GM21390 (cell line): ENCODE data around the gene DAZAP1.
"Not testable (repeated sequence)": the region's sequence is repeated elsewhere in the genome, so short reads cannot be mapped to it uniquely, and the experiment has no call there.

ENCODE experiments used
- ATAC-seq: cut with Tn5 transposase; IDR thresholded peaks from one replicate; pipeline ENCODE4 v1.9.1; 2021; ENCODE audit not compliant: unreplicated experiment

Gene DAZAP1

DNA sequence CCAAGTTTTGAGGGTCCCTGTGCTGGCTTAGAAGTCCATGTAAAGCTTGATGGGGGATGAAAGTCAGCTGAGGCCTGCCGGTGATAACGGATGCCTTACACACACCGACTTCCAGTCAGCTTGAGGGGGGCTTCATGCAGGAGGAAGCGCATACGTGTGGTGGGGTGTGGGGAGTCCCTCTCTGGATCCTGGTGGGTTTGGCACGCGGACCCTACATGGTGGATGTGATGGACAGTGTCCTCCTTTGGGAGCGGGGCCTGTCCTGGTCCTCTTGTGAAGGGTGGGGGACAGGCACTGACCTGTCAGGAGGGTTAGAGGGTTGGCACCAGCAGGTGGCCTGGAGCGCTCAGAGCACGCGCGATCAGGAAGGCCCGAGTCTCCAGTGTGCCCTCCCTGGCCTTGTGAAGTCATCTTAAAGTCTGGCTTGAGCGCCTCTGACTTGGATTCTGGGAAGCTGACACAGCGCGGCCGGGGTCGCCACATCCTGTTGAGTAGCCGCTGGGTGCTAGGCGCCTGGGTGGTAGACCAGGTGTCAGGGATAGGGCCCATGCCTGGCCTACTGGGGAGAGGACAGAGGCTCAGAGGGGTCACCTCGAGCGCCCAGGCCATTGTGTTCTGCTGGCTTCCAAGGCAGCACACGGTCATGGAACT, 2.9 kb downstream of the DAZAP1 start:
- ATAC-seq = no peak

DNA sequence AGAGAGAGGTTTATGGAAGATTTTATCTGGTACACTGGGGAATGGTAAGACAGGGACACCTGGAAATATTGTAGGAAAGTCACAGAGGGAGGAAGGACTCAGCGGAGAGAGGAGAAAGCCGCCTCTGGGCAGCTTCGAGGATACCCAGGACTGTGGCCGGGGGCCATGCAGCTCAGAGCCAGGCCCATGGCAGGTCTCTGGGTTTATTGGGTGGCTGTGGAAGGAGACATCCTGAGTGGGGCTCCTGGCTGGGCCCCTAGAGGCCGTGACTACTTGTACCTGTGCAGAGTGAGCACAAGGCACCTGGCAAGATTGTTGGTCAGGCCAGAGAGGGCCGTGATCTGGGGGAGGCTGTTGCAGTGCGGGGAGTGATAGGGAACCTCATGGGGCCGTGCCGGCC, 3.4 kb downstream of the DAZAP1 start:
- ATAC-seq = no peak

DNA sequence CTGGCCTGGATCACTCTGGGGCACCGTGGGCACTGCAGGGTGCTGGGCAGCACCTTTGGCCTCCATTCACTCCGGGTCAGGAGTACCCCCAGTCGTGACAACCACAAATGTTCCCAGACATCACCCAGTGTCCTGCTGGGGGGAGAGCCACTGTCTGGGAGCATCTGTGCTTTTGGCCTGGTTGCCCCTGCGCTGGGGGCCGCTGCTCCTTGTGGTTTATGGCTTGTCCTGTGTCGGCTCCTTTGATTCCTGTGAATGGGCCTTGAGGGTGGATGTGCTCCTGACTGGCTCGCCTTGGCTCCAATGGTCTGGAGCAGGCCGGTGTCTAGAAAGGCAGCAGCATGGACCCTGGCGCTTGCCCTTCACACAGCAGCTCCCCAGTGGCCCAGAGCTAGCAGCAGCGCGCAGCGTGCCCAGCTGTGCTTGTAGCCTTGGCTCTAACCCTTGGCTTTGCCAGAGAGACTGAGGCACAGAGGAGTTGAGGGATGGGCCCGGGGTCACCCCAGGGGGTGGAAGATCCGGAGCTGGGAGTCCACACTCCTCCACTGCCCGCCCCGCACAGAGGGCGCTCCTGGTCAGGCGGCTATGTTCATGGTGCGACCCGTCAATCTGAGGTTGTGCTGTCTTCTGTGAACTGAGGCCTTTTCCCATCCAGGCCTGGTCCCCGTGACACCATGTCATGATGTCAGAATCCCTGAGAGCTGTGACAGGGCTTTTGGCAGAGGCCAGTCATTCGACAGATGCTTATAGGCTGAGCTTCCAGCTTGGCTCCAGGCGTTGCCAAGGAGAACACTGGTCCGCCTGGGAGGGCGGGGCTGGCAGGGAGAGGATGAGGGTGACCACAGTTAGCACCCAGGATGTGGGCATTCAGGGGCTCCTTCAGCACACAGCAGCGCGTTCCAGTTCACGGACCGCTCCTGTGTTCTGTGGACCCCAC, 4.1 kb downstream of the DAZAP1 start:
- no peak for ATAC-seq

DNA sequence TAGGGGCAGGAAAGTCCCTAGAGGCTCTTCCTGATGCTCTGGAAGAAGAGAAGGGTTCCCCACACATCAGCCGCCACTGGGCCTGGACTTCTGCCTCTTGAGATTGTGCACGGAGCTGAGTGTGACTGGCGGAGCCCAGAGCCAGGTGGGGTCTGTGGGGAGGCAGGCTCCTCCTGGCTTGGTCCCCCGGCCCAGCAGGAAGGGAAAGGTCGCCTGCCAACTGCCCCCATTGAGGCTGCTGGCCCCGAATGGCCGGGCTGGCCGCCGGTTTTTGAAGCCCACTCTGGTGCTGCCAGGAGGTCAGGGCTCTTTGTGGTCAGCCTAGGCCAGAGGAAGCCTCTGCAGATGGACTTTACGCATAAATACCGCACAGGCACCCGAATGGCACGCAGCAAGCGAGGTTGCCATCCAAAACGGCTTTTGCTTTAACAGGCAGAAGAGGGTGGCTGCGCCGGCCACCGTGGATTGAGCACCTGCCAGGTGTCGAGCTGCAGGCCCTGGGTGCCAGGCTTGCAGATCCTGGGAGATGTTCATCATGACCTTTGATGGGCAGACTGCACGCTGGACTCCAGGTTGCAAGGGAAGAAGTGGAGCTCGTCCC, 5.0 kb downstream of the DAZAP1 start:
- ATAC-seq = no peak

DNA sequence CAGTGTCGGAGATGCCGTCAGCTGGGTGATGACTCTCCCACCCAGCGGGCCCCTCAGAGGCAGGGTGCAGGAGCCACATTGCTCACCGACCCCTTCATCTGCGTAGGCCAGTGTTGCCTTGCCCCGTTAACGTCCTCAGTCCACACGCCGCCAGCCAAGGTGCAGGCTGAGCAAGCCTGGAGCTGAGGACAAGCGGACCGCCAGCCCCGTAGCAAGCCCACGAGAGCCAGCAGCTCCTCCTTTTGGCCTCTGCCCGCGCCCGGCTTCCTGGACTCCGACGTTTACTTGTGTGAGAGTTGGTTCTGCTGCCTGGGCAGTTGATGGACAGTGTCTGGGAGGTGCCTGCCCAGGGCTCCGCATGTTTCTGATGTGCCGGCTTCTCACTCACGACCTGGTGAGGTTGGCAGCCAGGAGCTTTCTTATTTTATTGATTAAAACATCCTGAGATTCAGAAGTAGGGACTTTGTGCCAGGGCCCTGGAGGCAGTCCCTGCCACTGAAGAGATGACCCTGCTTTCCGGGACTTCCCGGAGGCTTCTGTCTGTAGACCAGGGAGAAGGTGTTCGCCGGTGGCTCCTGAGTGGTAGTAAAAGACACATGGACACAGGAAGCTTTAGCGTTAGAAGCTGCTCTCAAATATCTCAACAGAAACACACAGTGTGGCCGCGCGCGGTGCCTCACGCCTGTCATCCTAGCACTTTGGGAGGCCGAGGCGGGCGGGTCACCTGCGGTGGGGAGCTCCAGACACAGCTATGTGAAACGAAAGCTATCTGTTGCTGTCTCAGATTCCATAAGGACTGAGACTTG, 5.8 kb downstream of the DAZAP1 start:
- no peak for ATAC-seq

DNA sequence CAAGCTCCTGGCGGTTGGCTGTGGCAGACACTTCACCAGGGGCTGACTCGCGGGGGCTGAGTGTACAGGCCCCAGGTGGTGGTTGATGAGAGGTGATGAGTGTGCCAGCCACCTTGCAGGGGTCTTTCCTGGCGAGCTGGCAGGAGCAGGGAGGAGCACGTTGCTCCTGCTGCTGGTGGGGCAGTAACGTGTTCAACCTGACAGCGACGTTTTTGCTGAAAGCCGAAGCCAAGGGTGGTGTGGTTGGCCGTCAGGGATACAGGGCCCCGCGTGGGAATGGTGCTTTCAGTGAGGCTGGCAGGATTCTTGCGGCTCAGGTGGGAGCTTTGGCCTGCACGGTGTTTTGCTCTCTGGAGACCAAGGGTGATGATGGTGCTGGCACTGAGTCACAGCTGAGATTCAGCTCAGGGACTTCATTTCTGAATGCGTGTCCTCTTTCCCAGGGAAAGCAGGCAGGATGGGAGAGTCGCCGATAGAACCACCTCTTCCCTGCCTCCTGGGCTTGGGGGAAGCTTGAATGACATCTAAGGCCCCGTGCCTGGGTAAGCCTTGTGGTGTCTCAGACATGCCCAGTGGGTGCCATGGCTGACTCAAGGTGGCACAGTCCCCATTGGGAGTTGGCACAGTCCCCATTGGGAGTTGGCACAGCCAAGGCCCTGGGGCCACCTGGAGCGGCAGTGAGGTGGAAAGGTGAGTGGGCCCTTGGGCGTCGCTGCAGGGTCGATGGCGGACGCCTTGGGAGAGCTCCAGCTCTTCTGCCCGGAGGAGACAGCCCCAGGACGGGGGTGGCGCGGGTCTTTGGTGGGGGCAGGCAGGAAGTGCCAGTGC, 8.8 kb downstream of the DAZAP1 start:
- ATAC-seq = no peak

DNA sequence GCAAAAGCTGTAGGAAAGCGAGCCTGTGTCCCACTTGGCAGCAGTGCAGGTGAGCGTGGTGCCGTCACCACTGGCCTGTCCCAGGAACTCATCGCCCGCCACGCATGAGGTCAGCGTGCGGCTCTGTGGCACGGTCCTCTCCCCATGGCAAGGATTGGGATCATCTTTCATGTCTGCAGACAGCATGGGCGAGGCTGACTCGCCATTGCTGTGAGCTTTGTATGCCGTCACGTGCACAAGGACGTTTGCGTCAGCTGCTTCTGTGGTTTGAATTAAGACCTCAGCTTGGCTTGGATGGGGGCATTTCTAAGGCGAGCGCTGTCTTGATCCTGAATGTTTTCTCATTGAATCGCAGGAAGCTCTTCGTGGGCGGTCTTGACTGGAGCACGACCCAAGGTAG, 9.8 kb downstream of the DAZAP1 start:
- no peak for ATAC-seq

DNA sequence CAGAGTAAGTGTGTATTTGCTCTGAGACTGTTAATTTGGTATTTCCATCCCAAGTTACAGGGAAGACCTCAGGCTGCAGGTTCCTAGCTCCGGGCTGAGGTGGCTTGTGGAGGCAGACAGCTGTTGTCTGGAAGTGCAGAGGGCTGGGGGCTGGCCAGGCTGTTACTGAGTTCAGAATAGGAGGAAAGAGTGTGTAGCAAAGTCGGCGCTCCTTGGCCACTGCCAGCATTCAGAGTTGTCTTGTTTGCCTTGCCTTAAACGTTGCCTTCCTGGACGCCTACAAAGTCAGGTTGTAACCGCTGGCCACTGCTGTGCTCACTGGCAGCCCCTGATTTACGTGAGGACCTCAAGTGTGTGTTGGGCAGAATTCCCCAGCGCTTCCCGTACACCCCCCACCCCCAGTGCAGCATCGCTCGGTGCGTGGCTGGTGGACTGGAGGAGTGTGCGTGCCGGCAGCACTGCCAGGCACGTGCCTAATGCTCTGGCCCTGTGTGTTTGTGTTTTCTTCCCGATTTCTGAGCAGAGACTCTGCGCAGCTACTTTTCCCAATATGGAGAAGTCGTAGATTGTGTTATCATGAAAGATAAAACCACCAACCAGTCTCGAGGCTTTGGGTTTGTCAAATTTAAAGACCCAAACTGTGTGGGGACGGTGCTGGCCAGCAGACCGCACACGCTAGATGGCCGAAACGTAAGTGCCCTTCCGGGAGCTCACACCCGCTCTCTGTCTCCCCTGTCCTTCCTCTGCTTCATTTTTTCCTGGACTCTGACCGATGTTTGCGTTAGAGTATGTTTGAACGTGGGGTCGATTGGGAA, 10.5 kb downstream of the DAZAP1 start:
- no peak for ATAC-seq

DNA sequence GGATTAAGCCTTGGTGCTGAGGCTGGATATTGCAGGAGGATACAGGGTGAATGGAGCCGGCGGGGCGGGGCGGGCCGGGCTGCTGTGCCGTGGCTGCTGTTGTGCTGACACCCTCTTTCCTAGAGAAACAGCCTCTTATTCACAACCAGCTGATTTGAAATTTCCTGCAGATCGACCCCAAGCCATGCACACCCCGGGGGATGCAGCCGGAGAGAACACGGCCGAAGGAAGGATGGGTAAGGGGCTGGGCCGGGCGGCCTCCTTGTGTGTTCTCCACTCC, 11.1 kb downstream of the DAZAP1 start:
- no peak for ATAC-seq

DNA sequence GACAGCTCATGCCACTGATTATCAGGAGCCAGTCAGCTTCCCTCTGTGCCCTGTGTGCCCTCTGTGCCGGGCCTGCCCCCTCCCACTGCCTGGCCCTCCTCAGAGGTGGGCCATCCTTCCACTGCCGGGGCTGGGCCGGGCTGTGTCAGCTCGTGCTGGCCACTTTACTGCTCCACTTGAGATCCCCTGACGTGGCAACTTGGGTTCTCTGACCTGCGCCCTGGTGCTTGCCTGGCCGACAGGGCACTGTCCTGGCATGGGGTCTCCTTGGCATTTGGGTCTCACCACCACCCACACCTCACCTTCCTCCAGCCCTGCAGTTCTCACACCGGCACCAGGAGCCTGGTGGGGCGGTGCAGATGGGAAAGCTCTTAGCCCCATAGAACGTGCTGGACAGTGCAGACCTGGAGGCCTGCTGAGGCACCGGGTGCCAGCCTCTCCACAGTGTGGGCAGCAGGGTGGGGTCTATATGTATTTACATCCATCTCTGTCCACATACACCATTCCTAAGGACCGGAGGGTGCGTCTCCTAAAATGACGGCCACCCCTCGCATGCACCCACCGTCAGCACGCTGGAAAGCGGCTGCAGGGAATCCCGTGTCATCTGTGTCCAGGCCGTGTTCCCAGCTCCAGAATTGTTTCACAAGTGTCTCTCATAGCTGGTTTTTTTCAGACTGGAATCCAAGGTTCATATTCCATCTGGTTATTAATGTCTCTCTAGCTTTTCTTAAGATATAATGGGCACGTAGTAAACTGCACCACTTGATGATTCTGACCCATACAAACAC, 11.8 kb downstream of the DAZAP1 start:
- ATAC-seq = no peak

DNA sequence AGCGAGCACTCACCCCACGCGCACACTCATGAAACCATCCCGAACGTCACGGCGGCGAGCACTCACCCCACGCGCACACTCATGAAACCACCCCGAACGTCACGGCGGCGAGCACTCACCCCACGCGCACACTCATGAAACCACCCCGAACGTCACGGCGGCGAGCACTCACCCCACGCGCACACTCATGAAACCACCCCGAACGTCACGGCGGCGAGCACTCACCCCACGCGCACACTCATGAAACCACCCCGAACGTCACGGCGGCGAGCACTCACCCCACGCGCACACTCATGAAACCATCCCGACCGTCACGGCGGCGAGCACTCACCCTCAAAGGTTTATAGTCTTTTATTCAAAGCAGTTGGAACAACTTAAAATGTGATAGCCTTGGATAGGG, 12.7 kb downstream of the DAZAP1 start:
- not testable (repeated sequence) for ATAC-seq

DNA sequence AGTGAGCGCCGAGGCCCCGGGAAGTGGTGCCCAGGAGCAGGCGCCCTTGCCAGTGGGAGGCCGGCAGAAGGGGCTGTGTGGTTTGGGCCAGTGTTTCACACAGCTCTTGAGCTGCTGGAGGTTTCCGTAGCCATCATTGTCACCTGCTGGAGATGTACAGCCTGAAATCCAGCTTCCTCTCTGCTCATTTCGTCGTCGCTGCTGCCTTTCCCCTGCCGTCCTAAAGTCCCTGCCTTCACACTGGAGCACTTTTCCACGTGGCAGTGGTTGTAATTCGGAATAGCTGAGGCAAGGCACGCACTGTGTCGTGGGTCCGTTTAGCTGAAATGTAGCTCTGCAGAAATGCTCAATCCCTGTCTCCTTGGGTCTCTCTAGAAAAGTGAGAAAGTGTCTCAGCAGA, 13.2 kb downstream of the DAZAP1 start:
- no peak for ATAC-seq

DNA sequence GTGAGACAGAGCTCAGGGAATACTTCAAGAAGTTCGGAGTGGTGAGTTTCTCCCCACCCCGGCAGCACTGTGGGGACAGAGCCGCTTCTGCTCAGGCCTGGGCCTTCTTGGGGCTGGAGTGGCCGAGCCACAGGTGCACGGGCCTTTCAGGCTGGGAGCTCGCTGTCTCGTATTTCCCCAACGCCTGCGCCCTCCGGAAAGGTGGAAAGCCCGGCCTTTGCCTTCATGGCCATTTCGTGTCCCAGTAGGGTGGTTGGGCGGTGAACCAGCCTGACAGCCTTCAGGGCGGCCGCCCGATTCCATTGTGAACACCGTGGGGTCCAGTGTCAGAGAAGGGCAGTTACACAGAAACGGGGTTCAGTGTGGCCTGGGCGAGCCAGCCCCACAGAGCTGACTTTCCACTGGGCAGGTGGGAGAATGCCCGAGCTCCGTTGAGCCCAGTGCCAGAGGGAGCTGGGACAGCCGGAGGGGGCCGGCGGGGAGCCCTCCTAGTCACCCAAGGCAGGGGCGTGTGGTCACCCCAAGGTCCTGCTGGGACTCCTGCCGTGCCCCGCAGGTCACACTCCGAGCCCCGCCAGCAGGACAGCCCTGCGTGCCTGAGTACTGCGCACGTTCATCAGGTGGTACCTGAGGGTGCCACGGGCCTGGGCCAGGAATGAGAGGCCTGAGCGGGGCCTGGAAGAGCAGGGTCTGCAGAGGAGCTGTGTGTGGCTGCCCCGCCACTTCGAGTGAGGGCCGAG, 14.0 kb downstream of the DAZAP1 start:
- ATAC-seq = no peak

DNA sequence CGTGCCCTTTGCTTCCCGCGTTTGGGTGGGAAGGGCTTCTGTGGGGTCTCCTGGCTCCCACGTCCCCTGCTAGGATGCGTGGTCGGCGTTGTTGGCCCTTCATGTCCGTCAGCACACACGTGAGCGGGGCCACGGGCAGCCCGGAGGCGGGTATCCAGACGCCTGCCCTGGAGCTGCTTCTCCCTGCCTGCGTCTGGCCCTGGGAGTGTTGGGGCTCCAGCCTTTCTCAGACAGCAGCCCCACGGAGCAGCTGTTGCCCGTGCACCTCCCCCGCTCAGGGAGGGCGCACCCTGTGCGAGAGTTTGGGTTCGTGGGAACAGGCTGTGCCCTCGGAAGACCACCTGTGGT, 14.5 kb downstream of the DAZAP1 start:
- no peak for ATAC-seq

DNA sequence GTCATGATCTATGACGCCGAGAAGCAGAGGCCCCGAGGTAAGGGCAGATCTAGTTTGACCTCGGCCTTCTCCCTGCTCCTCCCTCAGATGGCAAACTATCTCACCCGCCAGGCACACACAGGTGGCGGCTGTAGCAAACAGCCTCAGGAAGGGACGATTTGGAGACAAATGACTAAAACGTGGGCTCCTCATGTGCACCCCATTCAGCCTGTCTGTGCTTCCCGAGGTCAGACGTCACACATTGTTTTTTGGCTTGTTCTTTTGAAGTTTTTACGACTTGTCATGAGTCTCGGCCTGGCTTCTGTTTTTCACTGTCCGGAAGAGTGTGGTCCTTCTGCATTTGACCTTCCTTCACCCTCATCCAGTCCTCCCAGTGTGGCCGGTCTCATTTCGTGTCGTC, 15.0 kb downstream of the DAZAP1 start:
- no peak for ATAC-seq

DNA sequence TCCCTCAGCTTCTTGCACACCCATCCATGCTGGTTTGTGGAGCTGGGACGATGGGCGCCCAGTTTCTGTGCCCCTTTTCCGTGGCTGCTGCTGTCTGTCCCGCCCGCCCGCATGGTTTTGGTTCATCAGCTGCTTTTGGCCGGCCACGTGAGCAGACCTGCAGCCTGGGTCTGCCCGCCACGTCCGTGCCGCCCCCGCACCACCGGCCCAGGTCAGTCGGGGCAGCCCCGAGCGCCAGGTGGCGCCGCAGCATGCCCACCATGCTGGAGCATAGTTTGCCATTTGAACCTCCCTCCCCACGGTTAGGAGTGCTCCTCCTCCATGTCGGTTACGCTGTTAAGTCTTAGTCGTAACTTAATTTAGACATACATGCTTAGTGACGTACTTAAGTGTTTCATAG, 15.6 kb downstream of the DAZAP1 start:
- no peak for ATAC-seq

DNA sequence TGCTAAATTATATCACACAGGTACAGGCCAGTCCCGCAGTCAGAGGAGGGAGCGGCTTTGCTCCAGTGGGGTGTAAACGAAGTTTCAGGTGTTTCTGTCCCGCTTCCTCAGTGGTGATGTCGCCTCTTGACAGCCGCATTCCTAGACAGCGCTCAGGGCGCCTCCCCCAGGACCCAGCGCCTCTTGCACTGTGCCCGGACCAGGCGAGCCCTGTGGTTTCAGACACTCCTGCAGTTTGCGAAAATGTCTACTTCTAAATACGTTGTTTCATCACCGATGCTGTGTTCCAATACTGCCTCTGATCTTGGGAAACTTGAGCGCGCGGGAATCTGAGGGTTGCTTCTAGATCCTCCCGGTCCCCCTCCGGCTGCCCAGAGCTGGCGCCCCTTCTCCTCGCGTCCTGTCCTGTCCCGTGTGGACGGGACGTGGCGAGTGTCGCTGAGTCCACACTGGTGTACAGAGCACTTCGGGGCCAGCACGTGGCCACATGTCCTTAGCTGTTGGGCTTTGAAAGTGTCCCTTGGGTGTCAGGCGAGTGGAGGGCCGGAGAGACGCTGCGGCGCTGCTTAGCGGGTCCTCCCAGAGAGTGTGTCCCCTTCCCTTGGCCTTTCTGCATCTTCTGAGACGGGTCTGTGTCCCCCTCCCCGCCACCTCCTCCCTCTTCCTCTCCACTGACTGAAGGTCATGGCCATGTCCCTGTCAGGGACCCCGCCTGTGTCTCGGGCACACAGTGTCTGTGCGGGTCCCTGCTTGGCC, 16.2 kb downstream of the DAZAP1 start:
- no peak for ATAC-seq
